ENCODE data around the gene NELFA.

Gene NELFA

DNA sequence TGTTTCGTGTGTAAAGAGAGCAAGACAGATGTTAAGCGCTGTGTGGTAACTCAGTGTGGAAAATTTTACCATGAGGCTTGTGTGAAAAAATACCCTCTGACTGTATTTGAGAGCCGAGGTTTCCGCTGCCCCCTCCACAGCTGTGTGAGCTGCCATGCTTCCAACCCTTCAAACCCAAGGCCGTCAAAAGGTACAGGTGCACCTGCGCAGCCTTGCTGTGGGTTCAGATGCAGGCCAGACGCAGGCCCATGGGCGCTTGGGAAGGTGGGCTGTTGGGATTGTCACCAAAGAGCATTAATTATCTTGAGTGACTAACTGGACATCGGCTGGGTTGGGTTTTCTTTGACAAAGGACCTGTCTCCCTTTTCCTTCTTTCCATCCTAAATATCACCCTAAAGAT, 55.4 kb downstream of the NELFA start:
- DNase-seq (ENCODE audit: low read depth): no peak
- TF ChIP-seq, protein P1, sequence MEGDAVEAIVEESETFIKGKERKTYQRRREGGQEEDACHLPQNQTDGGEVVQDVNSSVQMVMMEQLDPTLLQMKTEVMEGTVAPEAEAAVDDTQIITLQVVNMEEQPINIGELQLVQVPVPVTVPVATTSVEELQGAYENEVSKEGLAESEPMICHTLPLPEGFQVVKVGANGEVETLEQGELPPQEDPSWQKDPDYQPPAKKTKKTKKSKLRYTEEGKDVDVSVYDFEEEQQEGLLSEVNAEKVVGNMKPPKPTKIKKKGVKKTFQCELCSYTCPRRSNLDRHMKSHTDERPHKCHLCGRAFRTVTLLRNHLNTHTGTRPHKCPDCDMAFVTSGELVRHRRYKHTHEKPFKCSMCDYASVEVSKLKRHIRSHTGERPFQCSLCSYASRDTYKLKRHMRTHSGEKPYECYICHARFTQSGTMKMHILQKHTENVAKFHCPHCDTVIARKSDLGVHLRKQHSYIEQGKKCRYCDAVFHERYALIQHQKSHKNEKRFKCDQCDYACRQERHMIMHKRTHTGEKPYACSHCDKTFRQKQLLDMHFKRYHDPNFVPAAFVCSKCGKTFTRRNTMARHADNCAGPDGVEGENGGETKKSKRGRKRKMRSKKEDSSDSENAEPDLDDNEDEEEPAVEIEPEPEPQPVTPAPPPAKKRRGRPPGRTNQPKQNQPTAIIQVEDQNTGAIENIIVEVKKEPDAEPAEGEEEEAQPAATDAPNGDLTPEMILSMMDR (IDR thresholded peaks at IDR 0.05; ENCODE audit: insufficient read depth, low read depth, low read length, missing control alignments): no peak
- no peak overlapping the region for H3K4me3 ChIP-seq (ENCODE audit: low read depth, low read length)

DNA sequence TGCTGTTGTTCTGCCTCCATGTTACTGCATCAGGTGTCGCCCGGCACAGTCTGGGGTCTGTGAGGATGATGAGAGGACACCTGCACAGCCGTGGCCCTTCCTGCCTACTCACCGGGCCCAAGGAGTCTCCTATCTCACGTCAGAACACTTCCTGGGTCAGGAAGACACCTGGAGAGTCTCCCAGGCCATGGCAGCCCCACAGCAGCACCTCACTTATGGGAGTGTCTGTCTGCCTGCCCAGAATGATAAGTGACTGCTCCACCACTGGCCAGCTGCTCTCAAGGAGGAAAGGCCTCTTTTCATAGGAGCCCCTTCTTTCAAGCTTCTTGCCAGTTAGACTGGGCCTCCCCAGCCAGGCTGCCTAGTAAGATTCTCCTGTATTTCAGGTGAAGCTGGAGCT, 56.1 kb downstream of the NELFA start:
- DNase-seq (ENCODE audit: low read depth): no peak
- H3K4me3 ChIP-seq (ENCODE audit: low read depth, low read length): no peak overlapping the region
- TF ChIP-seq, protein P1 (IDR thresholded peaks at IDR 0.05; ENCODE audit: insufficient read depth, low read depth, low read length, missing control alignments): no peak

DNA sequence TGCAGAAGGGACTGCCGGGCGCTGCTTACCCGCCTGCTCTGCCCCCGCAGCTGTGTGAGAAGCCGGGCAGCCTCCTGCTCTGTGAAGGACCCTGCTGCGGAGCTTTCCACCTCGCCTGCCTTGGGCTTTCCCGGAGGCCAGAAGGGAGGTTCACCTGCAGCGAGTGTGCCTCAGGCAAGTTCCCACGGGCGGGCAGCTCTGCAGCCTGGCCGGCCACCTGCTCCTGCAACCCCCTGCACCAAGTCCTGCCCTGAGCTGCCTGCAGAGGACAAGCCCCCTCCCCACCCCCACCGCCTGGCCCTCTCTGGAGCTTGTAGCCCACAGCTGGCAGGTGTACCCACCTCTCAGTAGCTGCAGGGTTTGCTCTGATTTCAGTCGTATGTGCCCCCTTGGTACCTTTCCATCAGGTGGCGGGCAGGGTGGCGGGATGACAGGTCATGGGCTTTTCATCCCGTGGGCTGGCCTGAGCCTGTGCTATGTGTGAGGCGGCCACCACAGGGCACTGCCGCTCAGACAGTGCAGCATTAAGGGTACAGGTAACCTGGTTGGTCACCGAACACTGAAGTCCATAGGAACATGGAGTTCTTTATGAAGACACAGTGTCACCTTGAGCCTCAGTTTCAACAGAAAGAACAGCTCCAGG, 56.6 kb downstream of the NELFA start:
- H3K4me3 ChIP-seq (ENCODE audit: low read depth, low read length): no peak overlapping the region
- TF ChIP-seq, protein P1 (IDR thresholded peaks at IDR 0.05; ENCODE audit: insufficient read depth, low read depth, low read length, missing control alignments): no peak
- no peak for DNase-seq (ENCODE audit: low read depth)

DNA sequence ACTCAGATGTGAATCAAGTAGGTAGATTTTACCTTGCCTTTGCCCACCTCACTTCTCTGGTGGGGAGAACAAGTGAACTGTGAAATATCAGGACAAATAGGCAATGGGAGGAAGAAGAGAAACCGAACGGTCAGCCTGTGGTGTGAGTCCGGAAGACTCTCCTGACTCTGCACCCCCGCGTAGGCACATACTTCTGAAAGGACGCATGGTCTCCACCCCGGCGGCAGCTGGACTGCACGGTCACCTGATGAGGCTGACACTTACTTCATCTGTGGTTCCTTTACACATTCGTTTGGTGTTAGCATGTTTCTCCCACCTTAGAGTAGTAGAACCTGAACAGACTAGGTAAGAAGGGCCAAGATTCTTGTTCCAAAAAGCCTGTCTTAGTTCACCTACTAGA, 58.4 kb downstream of the NELFA start:
- no peak for DNase-seq (ENCODE audit: low read depth)
- TF ChIP-seq, protein P1 (IDR thresholded peaks at IDR 0.05; ENCODE audit: insufficient read depth, low read depth, low read length, missing control alignments): no peak
- no peak overlapping the region for H3K4me3 ChIP-seq (ENCODE audit: low read depth, low read length)

DNA sequence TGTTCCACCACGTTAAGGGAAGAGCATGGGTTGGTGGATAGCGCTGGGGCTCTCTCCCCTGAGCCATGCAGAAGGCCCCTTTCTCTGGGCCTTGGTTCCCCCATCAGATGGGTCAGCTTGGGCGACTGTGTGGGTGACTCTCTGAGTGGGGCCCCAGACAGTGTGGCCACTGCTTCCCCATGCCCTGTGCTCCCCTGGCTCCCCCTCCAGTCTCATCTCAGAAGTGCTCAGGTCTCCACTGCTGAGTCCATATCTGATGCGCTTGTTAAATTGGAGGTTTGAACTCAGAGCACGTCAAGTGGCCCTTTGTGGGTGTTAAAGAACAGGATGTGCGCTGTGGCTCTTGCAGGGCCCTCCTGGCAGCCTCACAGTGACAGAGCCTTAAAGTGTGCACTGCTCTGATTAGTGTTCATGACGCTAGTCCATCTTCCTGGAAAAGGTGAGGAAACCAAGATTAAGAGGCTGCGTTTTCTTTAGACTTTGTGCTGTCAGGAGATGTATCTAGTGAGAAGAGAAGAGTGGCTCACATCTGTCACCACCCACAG, 59.8 kb downstream of the NELFA start:
- no peak overlapping the region for H3K4me3 ChIP-seq (ENCODE audit: low read depth, low read length)
- TF ChIP-seq, protein P1 (IDR thresholded peaks at IDR 0.05; ENCODE audit: insufficient read depth, low read depth, low read length, missing control alignments): no peak
- no peak for DNase-seq (ENCODE audit: low read depth)

DNA sequence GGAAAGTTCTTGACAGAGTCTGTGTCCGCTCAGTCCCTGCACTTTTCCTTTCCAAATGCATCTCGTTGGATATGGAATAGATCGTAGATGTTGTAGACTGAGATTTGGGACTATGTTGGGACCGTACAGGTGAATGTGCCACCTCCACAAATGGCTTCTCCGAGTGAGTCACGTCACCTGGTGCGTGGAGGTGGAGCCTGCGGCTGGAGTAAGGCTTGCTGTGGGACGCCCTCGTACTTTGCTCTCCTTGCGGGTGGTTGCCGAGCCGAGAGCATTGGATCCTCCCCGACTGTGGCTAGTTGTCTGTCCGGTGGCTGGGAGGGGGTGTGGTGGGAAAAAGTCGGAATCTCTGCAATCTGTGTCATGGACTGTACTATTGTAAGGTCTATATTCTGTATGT, 60.5 kb downstream of the NELFA start:
- no peak for DNase-seq (ENCODE audit: low read depth)
- TF ChIP-seq, protein P1 (IDR thresholded peaks at IDR 0.05; ENCODE audit: insufficient read depth, low read depth, low read length, missing control alignments): no peak
- no peak overlapping the region for H3K4me3 ChIP-seq (ENCODE audit: low read depth, low read length)

DNA sequence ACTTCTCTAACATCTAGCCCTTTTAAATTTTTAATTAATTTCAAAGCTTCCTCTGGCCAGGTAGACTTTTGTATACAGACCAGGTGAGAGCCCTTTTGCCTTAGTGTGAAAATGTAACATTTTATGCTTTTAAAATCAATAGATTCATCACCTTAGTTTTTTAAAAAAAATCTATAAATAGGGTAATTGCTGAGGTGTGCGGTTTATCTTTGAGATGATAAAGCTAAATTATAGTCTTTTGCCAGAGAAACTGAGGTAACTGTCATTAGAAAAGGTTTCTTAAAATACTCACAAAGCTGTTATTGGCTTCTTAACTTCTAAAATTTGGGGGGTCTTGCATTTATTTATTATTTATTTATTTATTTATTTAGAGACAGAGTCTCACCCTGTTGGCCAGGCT, 62.9 kb downstream of the NELFA start:
- TF ChIP-seq, protein P1 (IDR thresholded peaks at IDR 0.05; ENCODE audit: insufficient read depth, low read depth, low read length, missing control alignments): no peak
- H3K4me3 ChIP-seq (ENCODE audit: low read depth, low read length): no peak overlapping the region
- no peak for DNase-seq (ENCODE audit: low read depth)

All from GM12865 (cell line).